ENCODE measurements around the gene SUZ12.
A peak's percentile ranks its signal among the peaks of the same experiment; 100 is the strongest.
"Not testable (repeated sequence)": the region's sequence is repeated elsewhere in the genome, so short reads cannot be mapped to it uniquely, and the experiment has no call there.

SUZ12 gene

GRCh38 chr17:31936615-31937609, at the start of gene SUZ12:
Gene SUZ12, plus strand, starts transcription at chr17:31937007. Its CDS starts 240 bp downstream, at chr17:31937247.
- peak within 1 kb of the TSS; percentile 79 for H3K4me3 ChIP-seq (ENCODE audit: low read depth, low read length)
- peak; percentile 88 for DNase-seq (ENCODE audit: low read depth)

GRCh38 chr17:31888124-31888523, 48.7 kb upstream of the SUZ12 start:
- no peak for TF ChIP-seq CTCF (IDR thresholded peaks at IDR 0.05; ENCODE audit: insufficient read depth, low read depth, low read length, missing control alignments)
- no peak for DNase-seq (ENCODE audit: low read depth)
- no peak overlapping the region for H3K4me3 ChIP-seq (ENCODE audit: low read depth, low read length)

- TF ChIP-seq CTCF (IDR thresholded peaks at IDR 0.05; ENCODE audit: insufficient read depth, low read depth, low read length, missing control alignments) = no peak
- H3K4me3 ChIP-seq (ENCODE audit: low read depth, low read length) = peak overlapping the region; percentile 73
- peak; percentile 22 for DNase-seq (ENCODE audit: low read depth)
Observed at GRCh38 chr17:31900877-31901276, 35.9 kb upstream of the SUZ12 start.

- no peak for TF ChIP-seq CTCF (IDR thresholded peaks at IDR 0.05; ENCODE audit: insufficient read depth, low read depth, low read length, missing control alignments)
- no peak overlapping the region for H3K4me3 ChIP-seq (ENCODE audit: low read depth, low read length)
- DNase-seq (ENCODE audit: low read depth) = peak; percentile 89
Observed at GRCh38 chr17:31902693-31903092, 34.1 kb upstream of the SUZ12 start.

GRCh38 chr17:31903401-31903800, 33.4 kb upstream of the SUZ12 start:
- no peak for DNase-seq (ENCODE audit: low read depth)
- H3K4me3 ChIP-seq (ENCODE audit: low read depth, low read length) = no peak overlapping the region
- TF ChIP-seq CTCF (IDR thresholded peaks at IDR 0.05; ENCODE audit: insufficient read depth, low read depth, low read length, missing control alignments) = no peak

GRCh38 chr17:31907342-31907962, 29.4 kb upstream of the SUZ12 start:
- no peak for TF ChIP-seq CTCF (IDR thresholded peaks at IDR 0.05; ENCODE audit: insufficient read depth, low read depth, low read length, missing control alignments)
- H3K4me3 ChIP-seq (ENCODE audit: low read depth, low read length) = no peak overlapping the region
- no peak for DNase-seq (ENCODE audit: low read depth)

GRCh38 chr17:31908386-31908785, 28.4 kb upstream of the SUZ12 start:
- DNase-seq (ENCODE audit: low read depth) = no peak
- TF ChIP-seq CTCF (IDR thresholded peaks at IDR 0.05; ENCODE audit: insufficient read depth, low read depth, low read length, missing control alignments) = no peak
- H3K4me3 ChIP-seq (ENCODE audit: low read depth, low read length) = no peak overlapping the region

- not testable (repeated sequence) for DNase-seq (ENCODE audit: low read depth); H3K4me3 ChIP-seq (ENCODE audit: low read depth, low read length)
Observed at GRCh38 chr17:31912705-31913104, 24.1 kb upstream of the SUZ12 start.

Measured in GM12865 (cell line).